NCI-H69 (cell line): ENCODE measurements around the gene IFIT5.
A peak's percentile ranks its signal among the peaks of the same experiment; 100 is the strongest.
"Not testable (repeated sequence)": the region's sequence is repeated elsewhere in the genome, so short reads cannot be mapped to it uniquely, and the experiment has no call there.

Source experiments
- DNase-seq: peaks from one replicate; lab custom pipeline; 2025; lab: John Stamatoyannopoulos, UW

IFIT5 gene, protein sequence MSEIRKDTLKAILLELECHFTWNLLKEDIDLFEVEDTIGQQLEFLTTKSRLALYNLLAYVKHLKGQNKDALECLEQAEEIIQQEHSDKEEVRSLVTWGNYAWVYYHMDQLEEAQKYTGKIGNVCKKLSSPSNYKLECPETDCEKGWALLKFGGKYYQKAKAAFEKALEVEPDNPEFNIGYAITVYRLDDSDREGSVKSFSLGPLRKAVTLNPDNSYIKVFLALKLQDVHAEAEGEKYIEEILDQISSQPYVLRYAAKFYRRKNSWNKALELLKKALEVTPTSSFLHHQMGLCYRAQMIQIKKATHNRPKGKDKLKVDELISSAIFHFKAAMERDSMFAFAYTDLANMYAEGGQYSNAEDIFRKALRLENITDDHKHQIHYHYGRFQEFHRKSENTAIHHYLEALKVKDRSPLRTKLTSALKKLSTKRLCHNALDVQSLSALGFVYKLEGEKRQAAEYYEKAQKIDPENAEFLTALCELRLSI

DNA sequence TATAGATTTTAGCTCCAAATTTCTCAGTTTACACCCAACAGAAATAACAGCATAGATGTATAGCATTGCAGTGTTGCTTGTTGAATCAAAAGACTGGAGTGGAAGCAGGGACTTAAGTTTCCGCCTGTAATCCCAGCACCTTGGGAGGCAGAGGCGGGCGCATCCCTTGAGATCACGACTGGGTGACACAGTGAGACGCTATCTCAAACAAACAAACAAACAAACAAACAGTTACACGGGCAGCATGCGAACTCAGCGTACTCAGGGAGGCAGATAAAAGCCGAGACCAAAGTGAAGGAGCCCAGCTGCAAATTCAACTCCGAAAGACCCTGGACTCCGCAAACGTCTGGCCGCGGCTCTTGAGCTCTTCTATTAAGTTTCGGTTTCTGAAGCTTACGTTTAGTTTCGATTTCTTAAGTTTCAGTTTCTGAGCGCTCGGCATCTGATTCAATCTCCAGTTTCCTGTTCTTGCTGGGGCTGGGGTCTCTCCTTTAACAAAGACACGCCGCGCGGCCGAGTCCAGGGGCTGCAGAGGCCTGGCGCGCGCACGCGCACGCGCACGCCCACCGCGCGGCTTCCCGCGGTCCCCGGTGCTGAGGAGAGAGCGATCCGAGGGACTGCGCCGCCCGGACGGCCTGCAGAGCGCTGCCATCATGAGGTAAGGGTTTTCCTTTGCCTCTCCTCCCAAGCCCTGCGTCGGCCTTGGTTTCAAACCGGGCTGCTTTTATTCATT, at the start of gene IFIT5:
IFIT5 (plus strand) TSS at position 423 of the 733 bp plus-strand sequence; CDS start at position 654, 231 bp downstream.
- peak; percentile 71 for DNase-seq

DNA sequence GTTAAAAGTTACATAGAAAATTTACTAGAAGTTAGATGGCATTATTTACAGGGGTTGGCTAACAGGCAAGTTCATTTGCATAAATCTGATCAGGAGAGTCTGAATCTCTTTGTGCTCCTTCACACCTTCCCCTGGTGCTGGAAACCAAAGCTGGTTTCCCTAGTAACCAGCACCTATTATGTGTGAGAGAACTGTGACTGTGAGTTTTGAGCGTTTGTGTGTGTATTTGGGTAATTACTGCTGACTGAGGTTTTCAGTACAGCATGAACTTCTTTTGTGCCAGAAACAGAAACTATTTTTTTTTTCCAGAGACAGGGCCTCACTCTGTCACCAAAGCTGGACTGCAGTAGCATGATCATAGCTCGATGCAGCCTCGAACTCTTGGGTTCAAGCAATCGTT, 46.8 kb upstream of the IFIT5 start:
- DNase-seq = peak; percentile 12

DNA sequence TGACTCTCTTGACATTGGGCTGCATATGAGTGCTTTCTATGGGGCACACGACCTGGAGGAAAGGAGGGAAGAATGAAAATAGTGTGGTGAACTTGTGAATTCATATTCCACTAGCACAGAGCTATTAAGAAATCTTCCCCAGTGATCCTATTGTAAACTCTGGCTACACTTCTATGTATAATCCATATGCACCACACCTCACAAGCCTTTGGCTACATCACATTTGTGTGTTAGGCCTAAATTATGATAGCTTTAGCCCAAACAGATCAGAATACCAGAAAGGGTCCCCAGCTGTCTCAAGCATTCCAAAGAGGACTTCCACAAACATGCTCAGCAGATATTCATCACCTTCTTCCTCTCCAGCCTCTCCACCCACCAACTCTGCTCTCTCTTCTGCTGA, 46.2 kb upstream of the IFIT5 start:
- no peak for DNase-seq

DNA sequence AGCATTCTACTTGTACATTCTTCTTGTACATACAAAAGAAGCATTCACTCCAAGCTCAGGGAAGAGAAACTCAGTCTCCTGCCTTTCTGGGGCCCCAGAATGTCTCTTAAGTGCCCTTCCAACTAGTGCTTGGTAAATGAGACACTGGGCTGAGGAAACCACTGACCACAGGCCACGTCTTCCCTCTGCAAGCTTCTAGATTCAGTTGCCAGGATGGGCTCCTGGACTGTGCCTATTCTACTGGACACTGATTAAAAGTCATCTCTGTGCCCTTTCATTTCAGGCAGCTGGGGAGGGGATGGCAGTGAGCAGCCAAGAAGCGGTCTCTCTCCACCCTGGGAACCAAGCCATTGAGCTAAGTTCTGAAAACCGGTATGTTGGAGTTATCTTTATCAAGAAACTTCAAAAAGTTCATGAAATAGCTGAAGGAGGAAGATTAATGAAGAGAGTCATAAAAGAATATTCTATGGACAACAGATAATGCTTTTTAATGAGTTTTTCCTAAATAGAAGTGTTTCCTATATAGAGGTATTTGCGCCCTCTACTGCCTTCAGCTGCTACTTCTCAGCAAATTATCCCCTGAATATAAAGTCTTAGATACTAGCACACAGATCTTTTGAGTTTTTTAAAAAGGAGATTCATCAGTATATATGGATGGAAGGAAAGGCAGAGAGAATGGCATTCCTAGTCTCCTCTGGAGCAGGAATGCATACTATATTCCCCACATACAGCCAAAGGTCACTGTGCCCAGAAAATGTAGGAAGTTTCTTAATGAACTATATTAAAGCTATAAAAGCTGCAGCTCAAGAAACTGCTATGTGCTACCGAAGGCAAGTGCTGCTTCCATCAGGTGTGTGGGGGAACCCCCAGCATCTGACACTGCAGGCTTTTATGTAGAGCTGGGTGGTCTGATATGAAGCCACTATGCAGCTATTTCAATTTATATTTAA, 44.9 kb upstream of the IFIT5 start:
- no peak for DNase-seq

DNA sequence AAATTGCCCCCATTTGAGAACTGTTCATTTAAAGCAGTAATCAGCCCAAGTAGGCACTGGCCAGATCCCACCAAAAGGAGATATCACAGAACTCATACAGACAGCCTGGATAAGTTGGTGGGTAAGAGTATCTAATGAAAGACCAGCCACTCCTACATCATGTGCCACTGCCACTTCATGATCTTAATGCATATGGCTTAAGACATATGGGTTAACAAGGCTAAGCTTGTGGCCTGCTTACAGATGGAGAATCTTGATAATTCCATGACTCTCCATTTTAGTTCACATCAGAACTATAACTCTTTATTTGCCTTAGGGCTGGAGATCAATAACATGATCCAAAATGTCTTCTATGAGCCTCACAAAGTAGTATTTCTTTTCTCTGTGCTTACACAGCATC, 43.3 kb upstream of the IFIT5 start:
- DNase-seq = no peak

DNA sequence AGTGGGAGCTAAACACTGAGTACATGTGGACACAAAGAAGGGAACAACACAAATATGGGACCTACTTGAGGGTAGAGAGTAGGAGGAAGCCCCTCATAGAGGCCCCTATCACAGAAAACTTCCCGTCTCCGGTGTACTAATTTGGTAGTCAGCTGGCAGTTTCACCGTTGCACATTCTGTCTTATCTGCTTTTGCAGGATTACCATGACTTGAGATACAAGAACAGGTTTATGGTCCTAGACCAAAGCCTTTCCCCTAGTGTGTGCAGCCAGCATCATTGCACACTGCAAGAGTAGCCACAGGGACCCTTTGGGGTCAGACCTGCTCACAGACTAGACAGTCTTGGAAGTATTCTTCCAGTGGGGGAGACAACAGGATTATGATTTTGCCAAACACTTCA, 42.4 kb upstream of the IFIT5 start:
- no peak for DNase-seq

DNA sequence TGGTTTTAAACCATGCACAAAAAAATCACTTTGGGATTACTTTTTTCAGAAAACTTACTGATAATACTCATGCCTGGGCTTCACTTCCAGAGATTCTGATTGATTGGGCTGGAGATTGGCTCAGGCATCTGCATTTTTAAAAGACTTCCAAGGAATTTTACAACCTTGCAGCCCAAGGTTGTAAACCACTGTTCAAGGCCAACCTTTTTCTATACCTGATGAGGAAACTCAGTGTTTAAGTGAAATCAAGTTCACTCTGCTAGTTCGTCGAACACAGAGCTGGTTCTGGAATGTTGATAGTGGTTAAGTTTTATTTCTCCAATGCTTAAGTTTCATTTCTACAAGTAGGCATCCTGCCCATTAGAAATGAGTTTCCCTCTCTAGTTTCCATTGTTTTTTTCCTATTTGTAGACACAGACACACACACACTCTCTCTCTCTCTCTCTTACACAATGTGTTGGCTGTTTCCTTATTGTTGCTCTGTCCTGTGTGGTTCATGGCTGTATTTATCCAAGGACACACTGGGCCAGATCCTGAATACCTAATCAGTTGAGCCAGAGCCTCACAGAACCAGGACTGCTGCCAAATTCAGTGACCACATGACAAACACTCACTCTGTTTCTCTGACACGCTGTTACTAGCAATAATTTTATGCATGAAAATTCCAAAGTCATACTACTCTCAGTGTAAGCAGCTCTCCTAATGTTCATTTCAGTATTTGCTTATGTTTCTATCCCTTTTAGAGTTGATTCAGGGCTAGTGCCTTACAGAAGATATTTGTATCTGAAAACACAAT, 40.3 kb upstream of the IFIT5 start:
- no peak for DNase-seq

DNA sequence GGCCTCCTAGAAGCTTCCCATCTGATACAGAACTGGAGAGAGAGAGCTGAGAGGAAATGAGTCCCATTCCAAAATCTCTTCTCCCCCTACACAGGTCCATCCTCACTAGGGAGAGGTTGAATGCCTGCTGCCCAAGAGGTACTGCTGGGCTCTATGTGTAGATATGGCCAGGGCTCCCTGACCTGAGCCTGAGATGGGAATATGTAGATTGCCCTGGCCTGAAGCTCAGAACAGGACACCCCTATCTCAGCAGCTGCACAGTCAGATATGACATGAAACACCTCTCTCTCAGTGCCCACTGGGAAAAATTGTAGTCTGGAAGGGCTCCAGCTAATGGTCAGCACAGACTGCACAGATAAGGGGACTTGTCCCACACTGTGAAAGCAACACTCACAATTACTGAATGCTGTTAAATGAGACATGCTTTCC, 39.6 kb upstream of the IFIT5 start:
- no peak for DNase-seq

DNA sequence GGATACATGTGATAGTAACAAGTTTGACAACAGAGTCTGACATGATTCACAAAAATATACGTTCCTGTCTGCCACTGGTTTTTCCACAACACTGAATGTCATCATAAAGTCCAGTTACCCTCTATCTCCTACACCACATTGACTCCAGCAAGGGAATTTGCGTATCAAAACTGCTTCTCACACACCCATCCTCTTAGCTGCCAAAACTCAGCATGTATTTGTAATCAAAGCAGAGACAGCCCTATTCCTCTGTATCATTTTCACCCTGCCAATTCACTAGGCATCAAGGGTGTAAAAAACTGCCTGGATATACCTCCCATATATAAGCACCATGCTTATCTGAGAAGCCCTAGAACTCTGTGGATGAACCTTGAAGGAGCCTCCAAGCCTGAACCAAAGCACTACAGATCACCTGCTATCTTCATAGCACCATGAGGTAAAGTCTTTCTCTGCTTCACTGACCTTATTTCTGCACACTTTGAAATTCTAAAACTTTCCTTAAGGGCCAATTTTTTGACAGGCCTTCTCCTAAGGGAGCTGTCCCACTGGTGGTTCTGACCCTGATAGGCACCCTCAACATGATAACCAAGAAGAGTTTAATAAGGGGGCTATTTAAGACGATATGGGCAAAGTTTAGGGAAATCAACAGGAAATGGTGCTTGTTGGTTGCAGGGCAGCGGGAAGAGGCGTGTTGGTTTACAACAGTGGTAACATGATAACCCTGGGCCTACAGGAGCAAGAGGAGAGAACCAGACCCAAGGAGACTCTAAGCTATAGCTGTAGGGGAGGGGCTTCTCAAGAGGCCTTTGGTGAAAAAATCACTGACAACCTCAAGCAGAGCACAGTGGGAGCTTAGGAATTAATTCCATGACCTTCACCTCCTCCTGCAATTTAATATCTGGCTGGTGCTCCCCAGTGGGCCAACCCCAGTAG, 36.4 kb upstream of the IFIT5 start, which contains the start of gene IFIT1B:
IFIT1B (plus strand) TSS at position 352 of the 933 bp plus-strand sequence; CDS start at position 432, 80 bp downstream.
- no peak for DNase-seq

DNA sequence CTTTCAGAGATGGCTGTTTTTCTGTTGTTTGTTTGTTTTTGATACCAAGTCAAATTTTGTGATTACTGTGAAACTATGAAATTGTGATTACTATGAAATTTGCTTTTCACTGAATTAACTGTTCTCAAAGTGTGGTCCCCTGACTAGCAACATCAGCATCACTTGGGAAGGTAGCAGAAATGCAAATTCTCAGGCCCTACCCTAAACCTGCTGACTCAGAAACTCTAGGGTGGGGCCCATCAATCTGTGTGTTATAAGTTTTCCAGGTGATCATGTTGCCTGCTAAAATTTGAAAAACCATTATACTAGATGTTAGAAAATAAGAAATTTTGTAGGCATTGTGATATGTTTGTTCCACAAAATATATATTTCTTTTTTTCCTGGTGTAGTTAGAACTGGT, 35.3 kb upstream of the IFIT5 start:
- no peak for DNase-seq

DNA sequence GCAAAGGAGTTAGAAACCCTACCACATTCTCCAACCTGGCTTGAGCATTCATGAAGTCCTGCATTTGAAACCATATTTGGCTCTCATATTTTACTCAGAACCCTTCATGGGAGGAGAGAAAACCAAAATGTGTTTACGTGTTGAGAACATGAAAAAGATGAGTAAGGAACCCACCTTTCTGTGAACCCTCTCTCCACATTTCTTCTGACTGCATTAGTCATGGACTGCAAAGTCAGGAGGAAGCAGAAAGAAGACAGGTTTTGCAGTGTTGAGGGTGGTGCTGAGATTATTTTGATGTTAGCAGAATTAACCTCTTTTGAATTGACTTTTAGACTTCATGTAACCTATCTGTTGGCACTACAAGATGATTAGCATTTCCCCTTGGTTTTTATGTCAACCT, 31.6 kb upstream of the IFIT5 start:
- no peak for DNase-seq

DNA sequence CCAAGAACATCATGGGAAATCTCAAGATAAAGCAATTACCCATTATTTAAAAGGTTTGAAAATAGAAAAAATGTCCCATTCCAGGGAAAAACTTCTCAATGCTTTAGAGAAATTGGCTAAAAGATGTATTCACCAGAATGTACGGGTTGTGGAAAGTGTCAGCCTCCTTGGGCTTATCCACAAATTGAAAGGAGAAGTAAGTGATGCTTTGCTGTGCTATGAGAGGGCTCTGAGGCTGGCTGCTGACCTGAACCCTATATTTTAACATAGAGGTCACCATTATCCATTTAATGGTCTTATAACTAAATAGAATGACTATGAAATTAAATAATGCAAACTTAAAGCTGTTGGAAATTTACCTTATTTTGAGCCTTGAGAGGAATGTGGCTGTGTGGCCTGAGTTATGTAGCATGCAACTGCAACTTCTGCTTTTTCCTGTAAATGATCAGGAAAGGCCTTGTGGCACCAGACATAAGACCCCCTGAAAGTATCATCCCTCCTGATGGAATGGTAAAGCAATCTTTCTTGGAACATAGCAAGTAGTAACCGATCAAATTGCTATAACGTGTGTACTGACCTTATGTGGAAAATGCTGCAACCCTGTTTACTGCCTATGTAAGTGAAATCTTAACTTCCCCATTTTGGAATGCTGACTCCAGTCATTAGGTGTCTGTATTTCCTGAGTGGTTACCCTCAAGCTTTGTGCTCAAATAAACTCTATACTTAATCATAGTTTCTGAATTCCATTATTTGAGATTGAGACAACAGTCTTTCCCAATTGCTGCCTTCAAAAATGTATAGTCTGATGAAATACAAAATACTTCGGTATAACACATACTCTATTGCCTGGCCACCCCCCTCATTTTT, 29.7 kb upstream of the IFIT5 start:
- DNase-seq = no peak

DNA sequence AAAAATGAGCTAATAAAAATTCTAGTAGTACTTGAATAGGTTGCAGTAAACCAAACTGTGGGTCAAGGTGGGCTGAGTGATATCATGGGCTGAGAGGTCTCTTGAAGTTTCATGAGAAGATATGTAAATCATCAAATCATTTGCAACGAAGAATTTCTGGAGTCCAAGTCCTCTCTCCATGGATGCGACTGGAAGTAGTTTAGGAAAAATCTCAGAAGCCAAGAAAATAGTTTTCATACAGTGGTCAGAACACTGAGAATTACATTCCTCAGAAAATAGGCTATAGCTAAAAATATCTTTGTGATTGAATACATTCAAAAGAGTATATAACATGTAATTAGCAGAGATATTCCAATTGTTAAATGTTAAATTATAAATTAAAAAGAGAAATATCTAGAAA, 25.6 kb upstream of the IFIT5 start:
- no peak for DNase-seq

DNA sequence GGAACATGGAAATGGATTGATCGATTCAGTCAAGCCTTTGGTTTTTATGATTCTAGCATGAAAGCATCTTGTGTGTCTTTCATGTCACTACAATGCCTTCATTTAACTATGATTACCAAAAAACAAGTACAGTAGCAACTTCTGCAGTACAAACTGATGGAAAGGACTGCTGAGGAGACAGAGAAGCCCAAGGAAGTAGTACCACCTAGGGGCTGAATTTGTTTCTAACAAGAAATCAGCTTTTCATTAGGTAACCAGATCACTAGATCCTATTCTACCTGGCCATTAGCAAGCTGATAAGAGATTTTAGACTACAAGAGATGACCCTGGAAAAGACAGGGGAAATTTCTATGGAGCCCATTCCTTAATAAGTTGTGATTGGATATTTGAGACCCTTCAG, 25.1 kb upstream of the IFIT5 start:
- peak; percentile 2 for DNase-seq

DNA sequence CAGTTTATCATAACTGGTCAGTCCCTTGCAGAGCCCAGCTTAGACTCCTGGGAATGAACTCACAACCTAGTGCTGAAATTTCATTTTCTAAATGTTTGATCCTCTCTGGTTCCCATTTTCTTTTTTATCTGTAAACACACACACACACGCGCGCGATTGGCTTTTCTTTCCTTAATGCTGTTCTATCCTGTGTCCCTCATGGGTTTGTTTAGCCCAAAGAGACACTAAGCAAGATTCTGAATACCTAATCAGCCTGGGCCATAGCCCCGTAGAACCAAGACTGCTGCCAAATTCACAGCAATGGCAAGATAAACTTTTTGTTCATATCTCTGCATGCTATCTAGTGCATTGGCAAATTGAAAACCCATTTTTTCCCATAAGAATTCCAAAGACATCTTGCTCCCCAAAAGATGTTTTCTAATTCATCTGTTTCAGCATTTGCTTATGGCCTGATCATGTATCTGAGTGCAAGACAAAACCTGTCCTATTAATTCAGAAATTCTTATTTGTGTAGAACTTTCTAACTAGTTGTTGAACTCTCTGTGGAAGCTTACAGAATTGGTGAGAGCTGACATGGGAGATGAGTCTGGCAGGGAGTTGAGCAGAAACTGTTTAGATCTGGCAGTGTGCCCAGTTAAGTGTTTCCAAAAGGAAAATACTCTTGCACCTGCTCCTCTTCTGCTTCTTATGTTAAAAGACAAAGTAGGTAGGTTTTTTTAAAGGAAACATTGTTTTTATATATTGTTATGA, 23.7 kb upstream of the IFIT5 start:
- DNase-seq = peak; percentile 8

DNA sequence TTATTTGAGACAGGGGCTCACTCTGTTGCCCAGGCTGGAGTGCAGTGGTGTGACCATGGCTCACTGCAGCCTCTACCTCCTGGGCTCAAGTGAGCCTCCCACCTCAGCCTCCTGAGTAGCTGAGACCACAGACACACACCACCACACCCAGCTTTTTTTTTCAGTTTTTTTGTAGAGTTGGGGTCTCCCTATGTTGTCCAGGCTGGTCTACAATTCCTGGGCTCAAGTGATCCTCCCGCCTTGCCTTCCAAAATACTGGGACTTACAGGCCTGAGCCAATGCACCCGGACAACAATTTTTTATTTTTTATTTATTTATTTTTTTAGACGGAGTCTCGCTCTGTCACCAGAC, 23.2 kb upstream of the IFIT5 start:
- DNase-seq = not testable (repeated sequence)

DNA sequence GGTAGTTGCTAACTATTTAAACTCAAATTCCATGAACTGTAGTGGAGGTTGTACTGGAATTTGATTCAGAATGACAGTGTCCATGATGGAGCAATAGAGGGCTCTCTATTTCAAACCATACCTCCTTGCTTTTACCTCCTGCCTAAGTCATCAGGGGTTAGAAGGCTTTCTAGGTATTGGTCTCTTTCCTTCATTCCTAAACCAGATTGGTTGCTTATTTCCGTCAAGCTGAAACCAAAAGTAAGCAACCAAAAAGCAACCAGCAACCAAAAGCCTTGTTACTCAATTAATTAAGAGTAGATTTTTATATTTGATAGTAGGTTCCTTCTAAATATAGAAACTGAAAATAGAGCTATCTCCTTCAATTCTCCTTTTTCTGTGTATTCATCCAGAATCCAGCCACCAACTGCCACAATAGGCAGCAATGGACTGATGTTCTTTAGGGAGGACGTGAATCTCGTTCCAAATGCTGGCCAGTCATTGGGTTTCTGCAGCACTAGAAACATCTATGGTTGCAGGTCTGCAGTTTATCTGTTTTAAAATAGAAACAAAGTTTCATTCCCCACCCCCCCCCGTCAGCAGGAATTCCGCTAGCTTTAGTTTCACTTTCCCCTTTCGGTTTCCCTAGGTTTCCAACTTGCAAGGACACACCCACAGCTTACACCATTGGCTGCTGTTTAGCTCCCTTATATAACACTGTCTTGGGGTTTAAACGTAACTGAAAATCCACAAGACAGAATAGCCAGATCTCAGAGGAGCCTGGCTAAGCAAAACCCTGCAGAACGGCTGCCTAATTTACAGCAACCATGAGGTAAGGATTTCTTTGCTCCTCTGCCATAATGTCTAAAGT, 22.2 kb upstream of the IFIT5 start, which contains the start of gene IFIT1:
IFIT1 (plus strand) TSS at position 717 of the 850 bp plus-strand sequence; CDS start at position 807, 90 bp downstream.
- DNase-seq = peak; percentile 59
